Measurements from ENCODE around the gene DNASE1L1.

Gene DNASE1L1

DNA sequence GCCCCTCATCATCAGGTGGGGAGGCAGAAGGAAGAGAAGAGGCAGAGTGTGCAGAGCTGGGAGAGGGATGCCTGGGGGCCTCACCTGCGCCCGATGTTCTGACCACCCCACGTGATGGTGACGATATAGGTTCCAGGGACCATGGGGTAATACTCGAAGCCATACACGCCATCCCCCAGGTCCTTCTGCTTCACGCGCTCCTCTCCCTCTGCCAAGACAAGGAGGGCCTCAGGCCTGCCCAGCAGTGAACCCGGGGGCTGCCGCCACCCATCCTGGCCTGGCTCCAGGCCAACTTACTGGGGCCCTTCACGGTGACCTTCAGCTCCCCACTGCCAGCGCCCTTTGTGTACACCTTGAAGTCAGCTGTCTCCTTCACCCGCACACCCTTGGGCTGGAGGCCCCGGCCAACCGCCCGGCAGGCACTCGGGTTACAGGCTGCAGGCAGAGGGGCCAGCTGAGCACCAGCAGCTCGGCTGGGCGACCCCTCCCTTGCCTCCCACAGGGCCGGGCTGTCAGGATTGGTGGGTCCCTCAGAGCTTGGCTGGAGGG lies 43.9 kb downstream of the DNASE1L1 start:
- Histone ChIP-seq H3K79me2 (ENCODE audit: insufficient read depth, low read length) (no peaks in the 10 kb centered on the region), H3K4me1 (ENCODE audit: insufficient read depth, low read length, severe bottlenecking) (peaks cover 17% of the 10 kb centered on the region), H3K9me2 (ENCODE audit: low read depth, low read length) (no peaks in the 10 kb centered on the region), H3K27ac (ENCODE audit: low read depth, low read length, poor library complexity, severe bottlenecking) (no peak overlapping the region), H3K9me3 (ENCODE audit: low read length) (no peaks in the 10 kb centered on the region), H3F3A (ENCODE audit: insufficient read depth, low read length) (no peaks in the 10 kb centered on the region), H4K20me1 (ENCODE audit: insufficient read depth, low read length) (no peaks in the 10 kb centered on the region), H3K9ac (ENCODE audit: low read length) (no peak overlapping the region), H2AFZ (ENCODE audit: low read length) (no peak overlapping the region), H3K4me2 (ENCODE audit: low read length) (no peak overlapping the region), H3K36me3 (ENCODE audit: insufficient read depth, low read length) (peaks cover 17% of the 10 kb centered on the region), H3K27me3 (ENCODE audit: insufficient read depth, low read length) (no peaks in the 10 kb centered on the region), H3K4me3 (ENCODE audit: low read depth, low read length, poor library complexity, severe bottlenecking) (no peak overlapping the region)
- TF ChIP-seq, protein P1, sequence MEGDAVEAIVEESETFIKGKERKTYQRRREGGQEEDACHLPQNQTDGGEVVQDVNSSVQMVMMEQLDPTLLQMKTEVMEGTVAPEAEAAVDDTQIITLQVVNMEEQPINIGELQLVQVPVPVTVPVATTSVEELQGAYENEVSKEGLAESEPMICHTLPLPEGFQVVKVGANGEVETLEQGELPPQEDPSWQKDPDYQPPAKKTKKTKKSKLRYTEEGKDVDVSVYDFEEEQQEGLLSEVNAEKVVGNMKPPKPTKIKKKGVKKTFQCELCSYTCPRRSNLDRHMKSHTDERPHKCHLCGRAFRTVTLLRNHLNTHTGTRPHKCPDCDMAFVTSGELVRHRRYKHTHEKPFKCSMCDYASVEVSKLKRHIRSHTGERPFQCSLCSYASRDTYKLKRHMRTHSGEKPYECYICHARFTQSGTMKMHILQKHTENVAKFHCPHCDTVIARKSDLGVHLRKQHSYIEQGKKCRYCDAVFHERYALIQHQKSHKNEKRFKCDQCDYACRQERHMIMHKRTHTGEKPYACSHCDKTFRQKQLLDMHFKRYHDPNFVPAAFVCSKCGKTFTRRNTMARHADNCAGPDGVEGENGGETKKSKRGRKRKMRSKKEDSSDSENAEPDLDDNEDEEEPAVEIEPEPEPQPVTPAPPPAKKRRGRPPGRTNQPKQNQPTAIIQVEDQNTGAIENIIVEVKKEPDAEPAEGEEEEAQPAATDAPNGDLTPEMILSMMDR (IDR thresholded peaks at IDR 0.05; ENCODE audit: low read length): no peak
- no peak for TF ChIP-seq EZH2 (IDR thresholded peaks at IDR 0.05; ENCODE audit: borderline replicate concordance, low read length)

GRCh38 chrX:154363706-154364439 lies 45.2 kb downstream of the DNASE1L1 start:
- Histone ChIP-seq H3K4me2 (ENCODE audit: low read length) (no peak overlapping the region), H3K27ac (ENCODE audit: low read depth, low read length, poor library complexity, severe bottlenecking) (no peak overlapping the region), H3K4me1 (ENCODE audit: insufficient read depth, low read length, severe bottlenecking) (peaks cover 4% of the 10 kb centered on the region), H3K36me3 (ENCODE audit: insufficient read depth, low read length) (peaks cover 25% of the 10 kb centered on the region), H3K9me2 (ENCODE audit: low read depth, low read length) (no peaks in the 10 kb centered on the region), H3K27me3 (ENCODE audit: insufficient read depth, low read length) (no peaks in the 10 kb centered on the region), H3K4me3 (ENCODE audit: low read depth, low read length, poor library complexity, severe bottlenecking) (no peak overlapping the region), H4K20me1 (ENCODE audit: insufficient read depth, low read length) (no peaks in the 10 kb centered on the region), H3K9ac (ENCODE audit: low read length) (no peak overlapping the region), H2AFZ (ENCODE audit: low read length) (no peak overlapping the region), H3K9me3 (ENCODE audit: low read length) (no peaks in the 10 kb centered on the region), H3K79me2 (ENCODE audit: insufficient read depth, low read length) (no peaks in the 10 kb centered on the region), H3F3A (ENCODE audit: insufficient read depth, low read length) (no peaks in the 10 kb centered on the region)
- TF ChIP-seq EZH2 (IDR thresholded peaks at IDR 0.05; ENCODE audit: borderline replicate concordance, low read length): no peak
- TF ChIP-seq, protein P1 (IDR thresholded peaks at IDR 0.05; ENCODE audit: low read length): no peak

DNA sequence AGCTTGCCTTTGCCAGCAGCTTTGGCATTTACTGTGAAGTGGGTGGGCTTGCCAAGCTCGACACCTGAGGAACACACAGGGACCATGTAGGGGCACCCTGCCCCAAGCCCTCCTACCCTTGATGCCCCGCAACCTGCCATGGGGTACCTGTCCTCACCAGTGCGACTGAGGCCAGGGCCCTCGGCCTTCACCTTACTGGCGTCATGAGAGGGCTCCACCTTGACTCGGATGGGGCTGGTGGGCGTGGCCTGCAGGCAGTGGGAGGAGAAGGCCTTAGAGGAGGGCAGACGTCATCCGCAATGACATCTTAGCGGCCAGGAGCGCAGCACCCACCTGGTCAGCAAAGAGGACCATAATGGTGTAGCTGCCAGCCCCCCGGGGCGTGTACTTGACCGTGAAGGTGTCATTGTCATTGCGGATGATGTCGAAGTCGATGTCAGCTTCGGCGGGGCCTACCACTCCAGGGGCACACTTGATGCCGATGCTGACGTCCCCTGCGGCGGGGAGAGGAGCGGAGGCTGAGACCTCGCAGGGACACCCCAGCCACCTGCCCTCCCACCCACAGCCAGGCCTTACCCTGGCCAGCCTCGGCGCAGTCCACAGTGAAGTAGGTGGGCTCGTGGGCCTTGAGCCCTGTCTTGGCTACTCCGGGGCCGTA lies 46.8 kb downstream of the DNASE1L1 start:
- H3F3A ChIP-seq (ENCODE audit: insufficient read depth, low read length): no peaks in the 10 kb centered on the region
- H2AFZ ChIP-seq (ENCODE audit: low read length): no peak overlapping the region
- no peaks in the 10 kb centered on the region for H3K9me3 ChIP-seq (ENCODE audit: low read length)
- no peak overlapping the region for H3K9ac ChIP-seq (ENCODE audit: low read length)
- TF ChIP-seq, protein P1 (IDR thresholded peaks at IDR 0.05; ENCODE audit: low read length): no peak
- TF ChIP-seq EZH2 (IDR thresholded peaks at IDR 0.05; ENCODE audit: borderline replicate concordance, low read length): no peak
- H3K4me2 ChIP-seq (ENCODE audit: low read length): no peak overlapping the region
- peaks cover 29% of the 10 kb centered on the region for H3K36me3 ChIP-seq (ENCODE audit: insufficient read depth, low read length)
- H3K4me3 ChIP-seq (ENCODE audit: low read depth, low read length, poor library complexity, severe bottlenecking): no peak overlapping the region
- H3K9me2 ChIP-seq (ENCODE audit: low read depth, low read length): no peaks in the 10 kb centered on the region
- no peaks in the 10 kb centered on the region for H3K27me3 ChIP-seq (ENCODE audit: insufficient read depth, low read length)
- no peaks in the 10 kb centered on the region for H4K20me1 ChIP-seq (ENCODE audit: insufficient read depth, low read length)
- H3K27ac ChIP-seq (ENCODE audit: low read depth, low read length, poor library complexity, severe bottlenecking): no peak overlapping the region
- H3K4me1 ChIP-seq (ENCODE audit: insufficient read depth, low read length, severe bottlenecking): no peaks in the 10 kb centered on the region
- H3K79me2 ChIP-seq (ENCODE audit: insufficient read depth, low read length): no peaks in the 10 kb centered on the region

Data from OCI-LY1 (cell line).